Measurements from ENCODE around the gene ENPP1. TPM values are rescaled to one million over a fixed set of nuclear protein-coding genes. Genes with fewer than 3 reads are reported as not detected.

The ENPP1 gene
- polyA plus RNA-seq, 1 of the 3 experiments (the other 2 are of a cell fraction): not detected

DNA sequence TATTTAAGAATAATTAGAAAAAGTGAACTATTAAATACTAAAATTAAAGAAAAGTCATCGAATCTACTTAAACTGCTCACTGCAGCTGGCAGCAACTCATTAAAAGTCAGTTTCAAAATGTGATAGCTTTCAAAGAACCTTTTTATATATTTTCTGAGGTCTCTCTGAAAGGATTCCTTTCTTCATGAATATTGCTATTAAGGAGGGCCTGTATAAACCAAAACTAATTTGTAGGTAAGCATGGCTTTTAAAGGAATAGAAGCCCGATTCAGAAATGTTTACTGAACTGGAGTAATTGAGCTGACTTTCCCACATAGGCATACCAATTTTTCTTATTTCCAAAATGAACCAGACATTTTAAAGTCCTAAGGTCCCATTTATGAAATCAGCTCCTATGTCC is 41.2 kb upstream of the ENPP1 start:
- Histone ChIP-seq H3K9ac (no peak overlapping the region), H2AFZ (ENCODE audit: low read depth) (no peak overlapping the region), H3K4me2 (no peak overlapping the region), H3K9me3 (no peaks in the 10 kb centered on the region), H3F3A (replicated peaks; ENCODE audit: insufficient read depth) (no peaks in the 10 kb centered on the region), H3K9me2 (no peaks in the 10 kb centered on the region), H3K27ac (ENCODE audit: low read depth in 2 of 2, low read length in 1 of 2) (no peak overlapping the region), H3K4me1 (ENCODE audit: control insufficient read depth in 1 of 2, insufficient read depth in 2 of 2, low read depth in 1 of 2, low read length in 1 of 2) (no peaks in the 10 kb centered on the region), H3K79me2 (ENCODE audit: insufficient read depth) (no peaks in the 10 kb centered on the region), H4K20me1 (ENCODE audit: insufficient read depth) (no peaks in the 10 kb centered on the region), H3K27me3 (ENCODE audit: insufficient read depth) (peaks cover 28% of the 10 kb centered on the region; the same call in 1 of the 2 replicates), H3K36me3 (replicated peaks in 1 of 2; ENCODE audit: control insufficient read depth in 1 of 2, insufficient read depth in 2 of 2, low read length in 1 of 2) (no peaks in the 10 kb centered on the region), H3K4me3 (ENCODE audit: low read depth in 2 of 2, low read length in 1 of 2) (no peak overlapping the region)
- CTCF ChIA-PET: interaction anchor here (1.3 kb wide), 1 partner anchor 138 kb away, joined by 4 read pairs; the partner anchor contains the start of gene MED23
- POLR2A ChIA-PET: interaction anchor here (0.5 kb wide), 1 partner anchor 114 kb away, joined by 3 read pairs; no protein-coding TSS in a partner anchor
- DNase-seq: no peak
- TF ChIP-seq GABPA (IDR thresholded peaks at IDR 0.05; ENCODE audit: low read depth) (no peak), TEAD4 (IDR thresholded peaks at IDR 0.05; ENCODE audit: borderline replicate concordance, insufficient read depth) (no peak), MEF2A (IDR thresholded peaks at IDR 0.05; ENCODE audit: borderline replicate concordance, low read depth) (no peak), GATA2 (CRISPR knock-in tag; IDR thresholded peaks at IDR 0.05) (no peak), CHD2 (IDR thresholded peaks at IDR 0.05; ENCODE audit: low read length, partially characterized antibody) (no peak), TCF12 (IDR thresholded peaks at IDR 0.05) (no peak), ELF1 (IDR thresholded peaks at IDR 0.05) (no peak), NRF1 (IDR thresholded peaks at IDR 0.05; ENCODE audit: low read depth, low read length) (no peak), EZH2phosphoT487 (IDR thresholded peaks at IDR 0.05; ENCODE audit: borderline replicate concordance, low read depth) (no peak), POLR2AphosphoS5 (IDR thresholded peaks at IDR 0.05; ENCODE audit: low read depth, low read length) (no peak), SMC3 (IDR thresholded peaks at IDR 0.05; ENCODE audit: low read depth, low read length) (no peak)
- TF ChIP-seq, protein P1, sequence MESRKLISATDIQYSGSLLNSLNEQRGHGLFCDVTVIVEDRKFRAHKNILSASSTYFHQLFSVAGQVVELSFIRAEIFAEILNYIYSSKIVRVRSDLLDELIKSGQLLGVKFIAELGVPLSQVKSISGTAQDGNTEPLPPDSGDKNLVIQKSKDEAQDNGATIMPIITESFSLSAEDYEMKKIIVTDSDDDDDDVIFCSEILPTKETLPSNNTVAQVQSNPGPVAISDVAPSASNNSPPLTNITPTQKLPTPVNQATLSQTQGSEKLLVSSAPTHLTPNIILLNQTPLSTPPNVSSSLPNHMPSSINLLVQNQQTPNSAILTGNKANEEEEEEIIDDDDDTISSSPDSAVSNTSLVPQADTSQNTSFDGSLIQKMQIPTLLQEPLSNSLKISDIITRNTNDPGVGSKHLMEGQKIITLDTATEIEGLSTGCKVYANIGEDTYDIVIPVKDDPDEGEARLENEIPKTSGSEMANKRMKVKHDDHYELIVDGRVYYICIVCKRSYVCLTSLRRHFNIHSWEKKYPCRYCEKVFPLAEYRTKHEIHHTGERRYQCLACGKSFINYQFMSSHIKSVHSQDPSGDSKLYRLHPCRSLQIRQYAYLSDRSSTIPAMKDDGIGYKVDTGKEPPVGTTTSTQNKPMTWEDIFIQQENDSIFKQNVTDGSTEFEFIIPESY (IDR thresholded peaks at IDR 0.05; ENCODE audit: borderline replicate concordance, low read depth): no peak
- WGBS (ENCODE audit: low lambda C conversion rate): 2% methylated on average over 2 of the region's 2 CpGs

DNA sequence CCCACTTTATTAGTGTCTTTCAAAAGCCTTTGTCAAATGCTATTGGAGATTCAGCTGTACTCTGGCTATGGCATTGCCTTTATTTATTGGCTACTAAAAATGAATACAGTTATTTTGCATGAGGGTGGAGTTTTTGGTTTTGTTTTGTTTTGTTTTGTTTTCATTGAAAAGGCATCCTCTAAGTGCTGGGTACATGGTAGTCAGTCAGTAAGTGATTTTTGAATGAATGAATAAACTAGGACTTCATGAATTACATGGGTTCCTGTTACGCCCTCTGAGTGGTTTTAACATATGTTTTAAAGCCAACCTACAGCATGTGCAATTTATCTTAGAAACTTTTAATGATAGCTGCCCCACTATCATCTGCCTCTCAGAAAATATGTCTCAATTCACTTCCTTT is 38.9 kb upstream of the ENPP1 start:
- Histone ChIP-seq H3K79me2 (ENCODE audit: insufficient read depth) (no peaks in the 10 kb centered on the region), H3F3A (replicated peaks; ENCODE audit: insufficient read depth) (no peaks in the 10 kb centered on the region), H3K4me1 (ENCODE audit: control insufficient read depth in 1 of 2, insufficient read depth in 2 of 2, low read depth in 1 of 2, low read length in 1 of 2) (no peaks in the 10 kb centered on the region), H3K9me3 (no peaks in the 10 kb centered on the region), H3K27ac (ENCODE audit: low read depth in 2 of 2, low read length in 1 of 2) (no peak overlapping the region), H2AFZ (ENCODE audit: low read depth) (no peak overlapping the region), H3K4me2 (no peak overlapping the region), H3K9me2 (no peaks in the 10 kb centered on the region), H3K36me3 (replicated peaks in 1 of 2; ENCODE audit: control insufficient read depth in 1 of 2, insufficient read depth in 2 of 2, low read length in 1 of 2) (no peaks in the 10 kb centered on the region), H3K27me3 (ENCODE audit: insufficient read depth) (peaks cover 38% of the 10 kb centered on the region; the same call in 1 of the 2 replicates), H3K9ac (no peak overlapping the region), H4K20me1 (ENCODE audit: insufficient read depth) (no peaks in the 10 kb centered on the region), H3K4me3 (ENCODE audit: low read depth in 2 of 2, low read length in 1 of 2) (no peak overlapping the region)
- no peak for TF ChIP-seq MEF2A (IDR thresholded peaks at IDR 0.05; ENCODE audit: borderline replicate concordance, low read depth)
- TF ChIP-seq TAF1 (IDR thresholded peaks at IDR 0.05; ENCODE audit: borderline replicate concordance, low read depth, low read length): no peak
- WGBS (ENCODE audit: low lambda C conversion rate): 7% methylated on average over 1 of the region's 1 CpG
- CTCF ChIA-PET: no interaction called here
- POLR2A ChIA-PET: no interaction called here
- DNase-seq: no peak

All from SK-N-SH (cell line).